Effector memory CD4-positive, alpha-beta T cell (primary cell): Measurements from ENCODE around the gene CD276.

Experiments
- DNase-seq, 3 donors: peaks; one replicate each; pipeline ENCODE4 v3.0.0-alpha.2; 2020
- H3K27ac ChIP-seq: 2 replicates; pipeline ENCODE4 v1.7.0; 2013; ENCODE audit warnings: mild to moderate bottlenecking, low read length, moderate library complexity; ENCODE audit not compliant: insufficient read depth, poor library complexity, severe bottlenecking
- H3K27me3 ChIP-seq: replicated peaks from 2 replicates; pipeline ENCODE4 v1.7.0; 2013; ENCODE audit warnings: mild to moderate bottlenecking, low read length; ENCODE audit not compliant: insufficient read depth, control insufficient read depth, poor library complexity, severe bottlenecking
- H3K36me3 ChIP-seq: 2 replicates; pipeline ENCODE4 v1.7.0; 2013; ENCODE audit warnings: mild to moderate bottlenecking, low read length, moderate library complexity; ENCODE audit not compliant: control insufficient read depth, insufficient read depth
- H3K4me1 ChIP-seq: 2 replicates; pipeline ENCODE4 v1.7.0; 2013; ENCODE audit warnings: low read length, mild to moderate bottlenecking; ENCODE audit not compliant: control insufficient read depth, insufficient read depth, poor library complexity, severe bottlenecking
- H3K4me3 ChIP-seq: 2 replicates; pipeline ENCODE4 v1.7.0; 2013; ENCODE audit warnings: low read length, low read depth, mild to moderate bottlenecking; ENCODE audit not compliant: insufficient read depth, poor library complexity, severe bottlenecking
- H3K9me3 ChIP-seq: 2 replicates; pipeline ENCODE4 v1.7.0; 2013; ENCODE audit warnings: mild to moderate bottlenecking, low read length, moderate library complexity; ENCODE audit not compliant: control insufficient read depth

Gene CD276

DNA sequence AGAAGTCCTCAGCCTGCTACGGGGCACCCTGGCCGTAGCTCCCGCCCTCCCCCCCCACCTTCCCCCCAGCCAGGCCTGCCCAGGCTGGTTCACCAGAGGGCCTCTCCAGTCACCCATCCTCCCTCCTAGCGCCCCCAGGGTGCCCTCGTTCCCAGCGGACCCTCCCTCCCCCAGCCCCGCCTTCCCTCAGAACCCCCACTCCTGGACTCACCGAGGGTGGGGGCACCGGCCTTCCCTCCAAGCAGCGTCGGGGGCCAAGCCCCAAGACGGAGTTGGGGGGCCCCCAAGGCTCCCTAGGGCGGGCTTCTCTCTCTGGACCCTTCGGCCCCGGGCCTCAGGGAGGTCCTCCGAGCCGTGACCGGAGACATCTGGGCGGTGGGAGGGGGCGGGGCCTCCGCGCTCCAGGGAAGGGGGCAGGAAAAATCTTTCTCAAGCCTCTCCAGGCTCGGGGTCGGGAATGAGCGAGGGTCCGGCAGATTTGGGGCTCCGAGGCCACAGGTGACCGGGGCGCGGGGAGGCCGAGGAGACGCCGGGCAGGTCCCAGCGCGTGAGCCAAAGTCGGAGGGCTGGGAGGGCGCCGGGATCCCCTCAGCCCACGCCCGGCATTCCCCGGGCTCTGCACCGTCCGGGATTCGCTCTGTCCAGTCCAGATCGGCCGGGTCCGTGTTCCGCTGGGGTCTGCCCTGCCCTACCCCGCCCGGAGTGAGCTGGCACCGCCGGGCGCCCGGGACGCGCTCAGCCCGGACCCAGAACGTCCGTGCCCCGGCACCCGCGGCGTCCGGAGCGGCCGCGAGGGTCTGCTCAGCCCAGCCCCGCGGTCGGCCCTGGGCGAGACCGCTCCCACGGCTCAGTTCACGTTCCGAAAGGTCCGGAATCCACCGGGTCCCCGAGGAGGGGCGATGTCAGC lies 68.0 kb downstream of the CD276 start:
- Histone ChIP-seq H3K9me3 (no peaks in the 10 kb centered on the region), H3K4me3 (no peak overlapping the region), H3K36me3 (no peaks in the 10 kb centered on the region), H3K27me3 (peaks cover 13% of the 10 kb centered on the region), H3K4me1 (peaks cover 4% of the 10 kb centered on the region), H3K27ac (no peak overlapping the region)
- no peak for DNase-seq

DNA sequence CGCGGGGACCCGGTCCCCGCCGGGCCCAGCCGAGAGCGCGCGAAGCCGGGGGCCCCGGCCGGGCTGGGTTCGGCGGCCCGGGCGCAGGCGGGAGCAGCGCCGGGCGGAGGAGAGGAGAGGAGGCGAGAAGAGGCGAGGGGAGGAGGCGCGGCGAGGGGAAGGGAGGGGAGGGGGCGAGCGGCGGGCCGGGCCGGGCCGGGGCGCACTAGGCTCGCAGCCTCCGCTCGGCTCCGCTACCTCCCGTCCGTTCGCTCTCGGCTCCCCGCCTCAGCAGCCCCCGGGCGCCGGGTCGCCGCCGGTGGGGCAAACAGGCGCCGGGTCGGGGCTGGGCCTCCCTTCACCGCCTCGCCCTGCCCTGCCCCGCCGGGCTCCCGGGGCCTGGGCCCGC lies 68.6 kb downstream of the CD276 start:
- H3K27ac ChIP-seq, result no peak overlapping the region
- no peak overlapping the region for H3K4me3 ChIP-seq
- H3K27me3 ChIP-seq, result peaks cover 12% of the 10 kb centered on the region

DNA sequence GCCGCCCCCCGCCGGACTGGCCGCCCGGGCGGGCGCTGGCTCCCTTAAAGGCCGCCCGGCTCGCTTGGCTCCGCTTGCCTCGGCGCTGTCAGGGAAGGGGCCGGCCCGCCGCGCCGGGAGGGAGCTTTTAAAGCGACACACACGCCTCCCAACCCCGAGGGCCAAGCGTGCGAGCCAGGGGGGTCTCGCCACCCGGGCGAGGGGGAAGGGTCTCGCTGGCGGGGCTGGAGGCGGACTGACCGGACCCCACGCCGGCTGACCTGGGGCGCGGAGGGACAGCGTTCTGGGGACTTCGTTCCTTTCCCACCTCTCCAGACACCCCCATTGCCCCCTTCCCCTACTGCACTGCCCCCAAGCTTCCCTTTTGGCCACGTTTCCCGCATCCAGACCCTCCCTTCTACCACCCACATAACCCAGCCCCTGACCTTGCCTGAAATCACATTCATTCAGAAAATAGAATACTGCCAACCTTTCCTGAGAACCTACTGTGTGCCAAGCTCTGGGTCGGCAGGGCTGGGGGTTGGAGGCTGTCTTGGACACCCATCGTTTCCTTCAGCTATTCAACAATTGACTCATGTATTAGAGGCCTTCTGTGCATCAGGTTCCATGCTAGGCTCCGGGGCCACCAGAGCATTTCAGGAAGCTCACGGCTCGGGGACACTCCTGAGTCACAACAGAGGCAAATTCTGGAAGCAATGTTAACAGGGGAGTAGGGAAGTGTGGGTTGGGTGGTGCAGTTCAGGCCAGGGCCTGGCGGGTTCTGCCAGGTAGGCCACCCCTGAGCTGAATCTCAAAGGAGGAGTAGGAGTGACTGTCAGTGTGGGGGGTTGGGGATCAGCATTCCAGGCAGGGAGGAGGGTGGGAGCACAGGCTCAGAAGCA lies 69.3 kb downstream of the CD276 start, which contains the start of gene INSYN1:
Gene INSYN1 (minus strand): TSS at position 102 of the 881 bp plus-strand sequence. CDS start 2,221 bp downstream, outside the sequence.
- peaks cover 4% of the 10 kb centered on the region for H3K4me1 ChIP-seq
- H3K9me3 ChIP-seq, result no peaks in the 10 kb centered on the region
- no peak within 1 kb of the TSS for H3K4me3 ChIP-seq
- peaks cover 8% of the 10 kb centered on the region for H3K27me3 ChIP-seq
- H3K27ac ChIP-seq, result no peak within 1 kb of the TSS
- H3K36me3 ChIP-seq, result no peaks in the 10 kb centered on the region
- DNase-seq, result no peak

More for the DNA sequence above, 68.6 kb downstream of the CD276 start:
- H3K36me3 ChIP-seq, result no peaks in the 10 kb centered on the region
- no peak for DNase-seq
- no peaks in the 10 kb centered on the region for H3K9me3 ChIP-seq
- peaks cover 4% of the 10 kb centered on the region for H3K4me1 ChIP-seq

DNA sequence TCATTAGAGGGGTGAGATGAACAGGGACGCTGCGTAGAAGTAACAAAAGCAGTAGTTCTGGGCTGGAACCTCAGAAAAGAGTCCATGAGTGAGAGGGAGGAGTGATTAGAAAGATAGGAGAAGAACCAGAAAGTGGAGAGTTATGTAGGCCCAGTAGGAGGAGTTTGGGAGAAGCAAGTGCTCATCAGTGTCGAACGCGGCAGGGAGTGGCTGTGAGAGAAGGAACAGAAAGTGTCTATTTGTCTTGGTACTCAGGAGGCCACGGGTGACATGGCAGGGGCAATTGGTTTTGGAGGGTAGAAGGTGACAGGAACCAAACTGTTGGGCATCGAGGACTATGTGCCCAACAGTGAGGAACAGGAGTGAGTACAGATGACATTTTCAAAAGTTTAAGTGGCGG lies 70.3 kb downstream of the CD276 start:
- no peak overlapping the region for H3K27ac ChIP-seq
- H3K27me3 ChIP-seq, result peaks cover 8% of the 10 kb centered on the region
- H3K36me3 ChIP-seq, result no peaks in the 10 kb centered on the region
- H3K9me3 ChIP-seq, result no peaks in the 10 kb centered on the region
- peaks cover 4% of the 10 kb centered on the region for H3K4me1 ChIP-seq
- no peak overlapping the region for H3K4me3 ChIP-seq
- DNase-seq, result no peak

DNA sequence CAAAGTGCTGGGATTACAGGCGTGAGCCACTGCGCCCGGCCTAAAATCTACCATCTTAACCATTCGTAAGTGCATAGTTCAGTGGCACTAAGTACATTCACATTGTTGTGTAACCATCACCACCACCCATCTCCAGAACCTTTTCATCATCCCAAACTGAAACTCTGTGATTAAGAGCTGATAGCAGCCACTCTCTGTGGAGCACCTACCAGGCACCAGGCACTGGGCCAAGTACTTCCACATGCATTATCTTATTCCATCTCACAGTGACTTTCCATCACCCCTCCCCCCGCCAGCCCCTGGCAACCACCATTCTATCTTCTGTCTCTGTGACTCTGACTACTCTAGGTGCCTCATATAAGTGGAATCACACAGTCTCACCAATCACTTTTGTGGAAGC lies 71.3 kb downstream of the CD276 start:
- H3K9me3 ChIP-seq, result no peaks in the 10 kb centered on the region
- H3K4me1 ChIP-seq, result peaks cover 4% of the 10 kb centered on the region
- no peak for DNase-seq
- H3K36me3 ChIP-seq, result no peaks in the 10 kb centered on the region
- H3K4me3 ChIP-seq, result no peak overlapping the region
- no peak overlapping the region for H3K27ac ChIP-seq
- H3K27me3 ChIP-seq, result peaks cover 8% of the 10 kb centered on the region

DNA sequence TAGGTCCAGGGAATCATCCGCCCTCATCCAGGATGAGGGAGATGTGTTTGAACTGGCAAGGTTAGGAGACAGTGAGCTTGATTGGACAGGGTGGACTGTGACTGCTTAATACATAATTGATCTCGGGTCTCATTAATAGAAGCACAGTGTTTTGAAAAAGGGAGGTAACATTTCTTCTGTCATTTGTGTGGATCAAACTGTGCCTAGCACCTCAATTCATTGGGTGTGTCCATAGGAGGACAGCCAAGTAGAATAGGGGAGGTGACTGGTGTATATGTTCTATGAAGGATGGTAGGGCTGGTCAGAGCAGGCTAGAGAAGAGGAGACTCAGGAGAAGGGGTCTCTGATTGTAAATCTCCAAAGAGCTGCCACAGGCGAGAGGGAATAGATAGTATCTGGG lies 71.8 kb downstream of the CD276 start:
- Histone ChIP-seq H3K36me3 (no peaks in the 10 kb centered on the region), H3K27me3 (peaks cover 5% of the 10 kb centered on the region), H3K9me3 (no peaks in the 10 kb centered on the region), H3K4me3 (no peak overlapping the region), H3K4me1 (peaks cover 4% of the 10 kb centered on the region), H3K27ac (no peak overlapping the region)
- DNase-seq, result no peak

DNA sequence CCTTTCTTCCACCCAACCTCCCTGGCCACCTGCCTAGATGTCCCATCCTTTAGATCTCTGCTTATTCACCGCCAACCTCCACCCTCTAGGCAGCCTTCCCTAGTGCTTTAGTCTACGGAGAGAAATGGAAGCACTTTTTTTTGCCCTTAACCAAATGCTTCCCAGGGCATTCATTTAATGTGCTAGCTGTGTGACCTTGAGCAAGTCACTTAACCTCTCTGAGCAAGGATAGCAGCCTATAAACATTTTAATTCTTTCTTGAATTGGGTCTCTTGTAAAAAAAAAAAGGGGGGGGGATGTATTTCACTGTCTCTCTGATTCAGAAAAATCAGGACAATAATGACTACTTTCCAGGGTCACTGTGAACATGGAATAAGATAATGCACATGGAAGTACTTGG lies 72.2 kb downstream of the CD276 start:
- no peak overlapping the region for H3K4me3 ChIP-seq
- H3K27me3 ChIP-seq, result peaks cover 2% of the 10 kb centered on the region
- H3K4me1 ChIP-seq, result peaks cover 4% of the 10 kb centered on the region
- no peak overlapping the region for H3K27ac ChIP-seq
- no peak for DNase-seq
- H3K9me3 ChIP-seq, result no peaks in the 10 kb centered on the region
- no peaks in the 10 kb centered on the region for H3K36me3 ChIP-seq

DNA sequence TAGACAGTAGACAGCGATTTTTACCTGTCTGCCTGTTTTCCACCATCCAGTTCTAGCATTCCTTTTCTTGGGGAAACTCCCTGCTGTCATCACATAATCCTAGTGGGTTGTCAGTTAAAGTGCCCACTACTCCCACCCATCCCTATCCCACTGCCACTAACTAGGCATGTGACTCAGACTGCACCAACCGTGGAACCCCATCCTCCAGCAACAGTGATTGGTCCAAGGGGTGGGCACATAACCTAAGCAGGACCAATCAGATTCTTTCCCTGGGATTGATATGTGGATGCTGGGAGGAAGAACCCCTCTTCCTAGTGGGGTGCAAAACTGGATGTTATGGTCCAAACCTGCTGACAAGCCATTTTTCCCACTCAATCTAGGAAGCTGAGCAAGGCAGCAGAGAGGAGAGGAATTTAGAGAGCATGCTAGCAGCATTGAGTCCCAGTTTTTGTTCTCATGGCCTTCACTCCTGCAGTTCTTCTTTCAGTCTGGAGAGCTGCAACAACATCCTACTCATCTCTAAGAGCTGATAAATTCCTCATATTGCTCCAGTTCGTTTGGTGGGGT lies 72.8 kb downstream of the CD276 start:
- no peak for DNase-seq
- no peaks in the 10 kb centered on the region for H3K9me3 ChIP-seq
- peaks cover 4% of the 10 kb centered on the region for H3K4me1 ChIP-seq
- H3K4me3 ChIP-seq, result no peak overlapping the region
- H3K27ac ChIP-seq, result no peak overlapping the region
- H3K36me3 ChIP-seq, result no peaks in the 10 kb centered on the region
- peaks cover 2% of the 10 kb centered on the region for H3K27me3 ChIP-seq

DNA sequence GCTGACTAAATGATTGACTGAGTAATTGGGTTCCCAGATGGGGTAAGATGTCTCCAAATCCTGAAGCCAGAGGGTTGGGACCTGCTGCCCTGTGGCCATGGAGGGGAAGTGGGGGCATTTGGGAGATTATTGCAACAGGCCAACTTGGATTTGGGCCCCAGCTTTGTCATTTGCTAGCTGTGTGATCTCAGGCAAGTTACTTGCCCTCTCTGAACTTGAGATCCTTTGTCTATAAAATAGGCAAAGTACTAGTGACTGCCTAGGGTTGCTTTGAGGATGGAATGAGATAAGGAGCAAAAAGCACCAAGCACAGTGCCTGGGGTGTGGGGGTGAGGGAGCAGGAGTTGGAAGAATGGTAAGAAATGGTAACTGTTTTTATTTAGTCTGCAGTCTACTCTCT lies 73.4 kb downstream of the CD276 start:
- peaks cover 3% of the 10 kb centered on the region for H3K27me3 ChIP-seq
- no peak overlapping the region for H3K4me3 ChIP-seq
- H3K36me3 ChIP-seq, result no peaks in the 10 kb centered on the region
- no peak overlapping the region for H3K27ac ChIP-seq
- H3K4me1 ChIP-seq, result no peaks in the 10 kb centered on the region
- no peak for DNase-seq
- H3K9me3 ChIP-seq, result no peaks in the 10 kb centered on the region
